ENCODE data around the gene ZNF783.
"Not testable (repeated sequence)": the region's sequence is repeated elsewhere in the genome, so short reads cannot be mapped to it uniquely, and the experiment has no call there.

The ZNF783 gene

GRCh38 chr7:149228831-149229471 lies 33.0 kb upstream of the ZNF783 start:
- H3K4me3 ChIP-seq (ENCODE audit: low read depth, low read length): no peak overlapping the region
- no peak for TF ChIP-seq CTCF (IDR thresholded peaks at IDR 0.05; ENCODE audit: low read depth, low read length, missing control alignments)
- no peak for DNase-seq (ENCODE audit: low read depth)

- no peak for TF ChIP-seq CTCF (IDR thresholded peaks at IDR 0.05; ENCODE audit: low read depth, low read length, missing control alignments)
- DNase-seq (ENCODE audit: low read depth): no peak
- no peak overlapping the region for H3K4me3 ChIP-seq (ENCODE audit: low read depth, low read length)
Measured at GRCh38 chr7:149229526-149229925, 32.5 kb upstream of the ZNF783 start.

- no peak overlapping the region for H3K4me3 ChIP-seq (ENCODE audit: low read depth, low read length)
- no peak for TF ChIP-seq CTCF (IDR thresholded peaks at IDR 0.05; ENCODE audit: low read depth, low read length, missing control alignments)
- DNase-seq (ENCODE audit: low read depth): no peak
Measured at GRCh38 chr7:149232362-149232761, 29.6 kb upstream of the ZNF783 start.

GRCh38 chr7:149233655-149234204 lies 28.3 kb upstream of the ZNF783 start:
- H3K4me3 ChIP-seq (ENCODE audit: low read depth, low read length): not testable (repeated sequence)

GRCh38 chr7:149237502-149237901 lies 24.5 kb upstream of the ZNF783 start:
- H3K4me3 ChIP-seq (ENCODE audit: low read depth, low read length): no peak overlapping the region
- TF ChIP-seq CTCF (IDR thresholded peaks at IDR 0.05; ENCODE audit: low read depth, low read length, missing control alignments): no peak
- DNase-seq (ENCODE audit: low read depth): no peak

More at GRCh38 chr7:149233655-149234204, 28.3 kb upstream of the ZNF783 start:
- not testable (repeated sequence) for DNase-seq (ENCODE audit: low read depth)

GRCh38 chr7:149238051-149238450 lies 23.9 kb upstream of the ZNF783 start:
- TF ChIP-seq CTCF (IDR thresholded peaks at IDR 0.05; ENCODE audit: low read depth, low read length, missing control alignments): no peak
- no peak overlapping the region for H3K4me3 ChIP-seq (ENCODE audit: low read depth, low read length)
- DNase-seq (ENCODE audit: low read depth): no peak

- DNase-seq (ENCODE audit: low read depth): peak; percentile 66
- peak; percentile 83 for TF ChIP-seq CTCF (IDR thresholded peaks at IDR 0.05; ENCODE audit: low read depth, low read length, missing control alignments)
- peak within 1 kb of the TSS; percentile 80 for H3K4me3 ChIP-seq (ENCODE audit: low read depth, low read length)
Measured at GRCh38 chr7:149239345-149240143, 22.5 kb upstream of the ZNF783 start, which contains the start of gene ZNF212. Gene ZNF212, plus strand, starts transcription at chr7:149239651. Its CDS starts 128 bp downstream, at chr7:149239779.

Data from GM12864 (cell line).